Activated T-cell treated with anti-CD3 and anti-CD28 coated beads, Interleukin-2, amount 50 U/mL, for 1 hour (primary cell): ENCODE results near the gene RRBP1.

Experiments
- DNase-seq: peaks from one replicate; pipeline ENCODE4 v3.0.0-alpha.2; 2020

The RRBP1 gene

DNA sequence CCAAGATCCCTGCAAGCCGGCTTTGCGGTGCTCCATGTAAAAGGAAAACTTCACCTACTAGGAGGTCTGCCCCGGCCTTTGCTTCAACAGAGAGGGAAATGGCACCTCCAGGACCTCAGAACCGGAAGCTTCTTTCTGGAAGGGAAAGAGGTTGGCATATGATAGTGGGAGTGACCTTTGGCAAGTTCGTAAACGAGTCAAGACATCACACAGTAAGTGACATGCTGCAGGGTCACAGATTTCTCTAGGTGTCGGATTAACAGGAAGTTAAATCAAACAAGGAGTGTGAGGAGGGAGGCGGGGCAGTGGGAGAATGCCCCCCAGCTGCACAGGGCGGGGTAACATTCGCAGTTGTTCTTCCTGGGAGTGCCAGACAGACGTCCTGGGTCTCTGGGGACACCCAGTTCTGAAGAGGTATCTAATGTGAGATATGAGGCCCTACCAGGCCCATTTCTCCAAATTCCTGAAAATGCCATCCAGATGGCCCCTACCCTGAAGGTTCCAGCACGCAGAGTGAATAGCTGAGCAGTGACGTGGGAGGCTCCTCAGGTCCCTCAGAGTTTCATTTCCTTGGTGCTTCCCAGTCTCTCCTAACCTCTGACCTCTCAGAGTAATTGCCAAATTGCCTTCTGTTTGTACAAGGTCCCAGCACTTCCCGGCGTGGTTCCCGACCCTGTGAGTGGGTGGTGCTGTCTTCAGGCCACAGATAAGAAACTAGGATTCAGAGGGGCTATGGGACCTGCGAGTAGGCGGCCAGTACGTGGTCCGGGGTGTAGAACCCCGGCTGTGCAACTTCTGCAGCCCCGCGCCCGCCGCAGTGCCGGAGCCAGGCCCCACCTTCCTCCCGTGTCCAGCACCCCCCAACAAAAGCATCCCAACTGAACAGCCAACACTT is 1.9 kb downstream of the RRBP1 start:
- no peak for DNase-seq

DNA sequence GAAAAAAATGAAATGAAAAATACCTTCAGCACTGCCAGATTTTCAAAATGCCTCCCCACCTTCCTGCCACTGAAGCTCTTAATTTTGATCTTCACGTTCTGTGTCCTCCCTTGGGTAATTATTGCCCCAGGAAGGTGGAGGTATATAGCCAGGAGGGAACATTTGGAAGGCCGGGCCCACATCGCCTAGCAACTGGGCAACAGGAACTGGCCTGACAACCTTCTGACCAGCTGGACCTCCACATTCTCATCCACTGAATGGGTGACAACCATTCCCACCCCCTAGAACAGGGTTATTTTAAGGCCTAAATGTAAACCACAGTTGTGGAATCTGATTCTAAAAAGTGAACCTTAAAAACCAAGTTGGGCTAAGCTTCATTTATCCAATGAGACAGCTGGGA is 3.2 kb downstream of the RRBP1 start:
- no peak for DNase-seq

DNA sequence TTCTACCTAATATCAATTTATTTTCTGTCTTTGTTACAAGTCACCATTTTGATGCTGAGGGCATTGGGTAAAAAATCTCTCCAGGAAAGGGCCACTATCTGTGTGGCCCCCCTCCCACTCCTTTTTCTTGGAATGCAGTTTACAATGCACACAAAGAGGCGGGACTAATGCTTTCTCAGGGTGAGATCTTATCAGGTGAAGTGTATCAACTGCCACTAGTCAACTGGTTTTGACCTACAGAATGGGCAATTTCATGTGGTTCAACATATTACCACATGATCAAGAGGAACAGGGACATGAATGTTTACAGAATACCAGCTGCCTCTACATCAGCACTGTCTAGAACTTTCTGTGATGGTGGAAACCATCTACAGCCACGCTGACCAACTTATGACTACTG is 3.7 kb downstream of the RRBP1 start:
- DNase-seq, result no peak

DNA sequence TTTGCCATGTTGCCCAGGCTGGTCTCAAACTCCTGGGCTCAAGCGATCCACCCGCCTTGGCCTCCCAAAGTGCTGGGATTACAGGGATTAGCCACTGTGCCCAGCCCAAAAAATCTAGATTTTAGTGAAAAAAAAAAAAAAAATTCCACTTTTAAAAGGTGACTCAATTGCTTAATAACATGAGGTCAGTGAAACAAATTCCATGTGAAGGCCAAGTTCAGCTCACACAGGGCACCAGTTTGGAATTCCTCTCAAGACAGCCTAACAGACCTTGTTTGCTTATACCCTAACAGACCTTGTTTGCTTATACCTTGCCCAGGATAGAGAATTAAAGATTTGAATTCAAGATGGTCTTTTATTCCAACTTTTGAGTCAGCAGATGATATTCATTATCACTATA is 5.1 kb downstream of the RRBP1 start:
- DNase-seq, result no peak

DNA sequence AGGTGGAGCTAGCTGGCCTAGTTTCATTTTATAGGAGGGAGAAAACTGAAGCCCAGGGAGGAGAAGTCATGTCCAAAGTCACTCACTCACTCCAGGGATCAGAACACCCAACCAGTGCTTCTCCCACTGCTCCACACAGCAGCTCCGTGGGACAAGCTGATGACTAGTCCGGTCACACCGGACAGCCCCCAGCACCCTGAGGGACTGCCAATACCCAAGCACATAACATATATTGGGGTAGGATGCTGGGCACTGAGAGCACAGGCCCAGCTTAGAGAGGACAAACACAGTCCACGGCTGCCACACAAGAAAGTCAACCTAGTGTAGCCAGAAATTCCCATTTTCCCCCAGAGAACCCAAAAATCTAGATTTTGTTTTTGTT is 5.7 kb downstream of the RRBP1 start:
- no peak for DNase-seq

DNA sequence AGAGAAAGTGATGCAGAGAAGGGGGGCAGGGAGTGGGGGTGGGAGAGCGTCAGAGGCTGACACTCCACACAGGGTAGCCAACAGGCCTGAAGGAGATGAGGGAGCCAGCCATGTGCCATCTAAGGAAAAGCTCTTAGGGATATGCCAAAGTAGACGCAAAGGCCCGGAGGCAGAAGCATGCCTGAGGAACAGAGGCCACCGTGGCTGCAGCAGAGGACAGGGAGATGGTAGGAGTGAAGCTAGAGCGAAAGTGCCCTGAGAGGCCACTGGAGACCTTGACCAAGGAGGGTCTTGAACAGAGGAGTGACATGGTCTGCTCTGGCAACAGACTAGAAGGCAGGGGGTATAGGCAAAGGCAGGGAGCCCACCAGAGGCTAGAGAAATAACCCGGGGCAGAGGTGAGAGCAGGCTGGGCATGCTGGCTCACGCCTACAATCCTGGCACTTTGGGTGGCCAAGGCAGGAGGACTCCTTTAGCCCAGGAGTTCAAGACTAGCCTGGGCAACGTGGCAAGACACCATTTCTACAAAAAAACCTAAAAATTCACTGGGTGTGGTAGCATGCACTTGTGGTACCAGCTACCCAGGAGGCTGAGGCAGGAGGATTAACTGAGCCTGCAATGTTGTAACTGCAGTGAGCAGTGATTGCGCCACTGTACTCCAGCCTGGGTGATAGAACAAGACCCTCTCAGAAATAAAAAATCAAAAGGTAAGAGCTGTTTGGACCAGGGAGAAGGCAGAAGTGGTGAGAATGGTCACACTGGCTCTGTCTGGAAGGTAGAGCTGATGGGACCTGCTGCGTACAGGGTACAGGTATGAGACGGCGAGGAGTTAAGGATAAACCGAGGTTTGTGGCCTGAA is 6.3 kb downstream of the RRBP1 start:
- DNase-seq, result no peak

DNA sequence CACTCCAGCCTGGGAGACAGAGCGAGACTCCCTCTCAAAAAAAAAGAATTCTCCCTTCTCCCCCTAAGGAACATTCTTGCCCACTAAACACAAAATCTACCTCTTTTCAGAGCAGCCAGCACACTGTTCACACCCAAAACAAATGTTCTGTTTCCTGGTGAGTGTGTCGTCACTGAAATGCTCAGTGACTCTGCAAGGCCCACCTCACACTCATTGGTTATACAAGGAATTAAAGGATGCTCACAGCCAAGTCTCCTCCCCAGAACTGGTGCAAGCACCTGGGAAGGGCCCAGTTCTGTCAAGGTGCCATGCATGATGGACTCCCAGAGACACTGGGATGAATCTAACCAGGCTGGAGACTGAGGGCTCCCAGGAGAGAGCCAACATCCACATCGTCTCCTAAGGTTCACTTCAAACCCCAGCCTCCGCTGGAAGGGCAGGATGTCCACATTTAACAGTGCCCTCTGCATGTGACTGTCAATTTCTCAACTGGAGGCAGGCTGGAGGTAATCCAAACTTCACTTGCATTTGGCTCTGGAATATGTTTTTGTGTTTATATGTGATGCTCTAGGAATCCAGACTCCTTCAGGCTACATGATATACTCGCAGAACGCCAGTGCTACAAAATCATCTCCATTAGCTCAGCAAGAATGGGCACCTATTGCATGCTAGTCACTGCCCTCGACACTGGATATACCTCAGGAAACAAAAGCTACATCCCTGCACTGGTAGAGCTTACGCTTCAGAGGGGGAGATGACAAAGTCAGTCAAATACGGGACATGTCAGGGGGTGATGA is 7.1 kb downstream of the RRBP1 start:
- no peak for DNase-seq

DNA sequence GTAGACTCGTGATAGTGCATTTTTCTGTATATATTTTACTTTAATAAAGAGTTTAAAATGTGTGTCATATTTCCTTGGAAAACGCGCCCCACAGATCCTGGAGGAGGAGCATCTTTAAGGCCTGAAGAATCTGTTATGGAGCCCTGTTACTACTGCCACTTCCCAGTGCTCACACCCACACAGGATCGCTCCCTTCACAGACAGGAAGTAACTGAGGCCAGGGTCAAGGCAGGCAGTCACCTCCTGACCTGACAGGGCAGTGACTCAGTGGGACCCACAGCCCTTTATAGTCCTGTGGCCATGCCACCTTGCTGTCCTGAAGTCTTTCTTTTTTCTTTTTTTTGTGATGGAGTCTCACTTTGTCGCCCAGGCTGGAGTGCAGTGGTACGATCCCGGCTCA is 9.0 kb downstream of the RRBP1 start:
- DNase-seq, result no peak

DNA sequence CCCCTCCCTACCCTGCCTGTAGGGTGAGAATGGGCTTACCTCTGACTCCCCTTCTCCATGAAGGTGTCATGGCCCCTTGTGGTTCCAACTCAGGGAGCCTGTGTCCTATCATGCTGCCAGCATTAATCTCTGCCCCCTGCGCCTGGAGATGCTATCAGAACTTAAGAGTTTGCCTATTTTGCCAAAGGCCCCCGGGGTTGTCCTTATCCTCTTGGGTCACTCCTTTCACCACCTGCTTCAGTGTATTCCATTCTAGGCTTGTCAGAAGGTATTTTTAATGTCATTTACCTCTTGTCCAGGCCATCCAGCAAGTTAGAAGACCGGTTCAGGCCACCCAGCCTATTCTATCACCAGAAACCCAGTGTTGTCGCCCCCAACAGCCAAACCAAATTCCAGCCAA is 10.5 kb downstream of the RRBP1 start:
- DNase-seq, result no peak

DNA sequence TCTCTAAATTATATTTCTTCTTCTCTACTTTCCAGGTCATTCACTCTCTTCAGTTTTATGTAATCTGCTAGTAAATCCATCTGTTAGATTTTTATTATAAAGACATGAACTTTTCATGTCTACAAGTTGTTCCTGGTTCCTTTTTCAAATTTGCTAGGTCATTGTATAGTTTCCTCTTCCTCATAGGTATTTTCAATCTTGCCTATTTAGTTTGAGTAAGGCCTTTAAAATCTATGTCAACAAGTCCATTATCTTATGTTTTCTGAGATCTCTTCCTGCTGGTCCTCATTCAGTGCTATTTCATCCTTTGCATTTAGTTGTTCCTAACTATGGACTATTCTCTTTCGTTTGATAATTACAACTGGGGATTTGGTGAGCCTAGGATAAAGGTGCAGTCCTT is 11.0 kb downstream of the RRBP1 start:
- no peak for DNase-seq

DNA sequence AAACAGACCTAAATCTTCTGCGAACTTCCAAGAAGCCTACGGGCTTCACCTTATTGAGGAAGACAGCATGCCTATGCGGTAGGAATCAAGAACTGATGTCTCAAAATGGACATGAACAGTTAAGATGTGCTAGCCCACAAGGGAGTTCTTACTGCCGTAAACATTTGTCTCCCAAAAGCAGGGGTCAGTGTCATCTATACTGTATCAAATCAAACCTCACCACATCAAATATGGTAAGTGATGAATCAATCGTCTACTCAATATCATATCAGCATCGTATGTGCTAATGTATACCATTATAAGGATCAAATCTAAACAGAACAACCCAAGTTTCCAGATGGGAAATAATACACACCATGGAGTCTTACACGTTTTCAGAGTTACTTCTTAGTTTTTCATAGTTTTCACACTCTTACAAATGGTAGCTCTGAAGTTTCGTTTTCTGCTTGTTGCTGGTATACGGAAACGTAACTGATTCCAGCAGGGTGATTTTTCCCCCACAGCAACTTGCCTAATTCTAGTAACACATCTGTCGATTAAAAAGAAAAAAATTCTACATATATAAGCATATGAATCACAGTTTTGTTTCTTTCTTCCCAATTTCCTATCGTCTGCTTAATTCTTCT is 12.6 kb downstream of the RRBP1 start:
- no peak for DNase-seq

DNA sequence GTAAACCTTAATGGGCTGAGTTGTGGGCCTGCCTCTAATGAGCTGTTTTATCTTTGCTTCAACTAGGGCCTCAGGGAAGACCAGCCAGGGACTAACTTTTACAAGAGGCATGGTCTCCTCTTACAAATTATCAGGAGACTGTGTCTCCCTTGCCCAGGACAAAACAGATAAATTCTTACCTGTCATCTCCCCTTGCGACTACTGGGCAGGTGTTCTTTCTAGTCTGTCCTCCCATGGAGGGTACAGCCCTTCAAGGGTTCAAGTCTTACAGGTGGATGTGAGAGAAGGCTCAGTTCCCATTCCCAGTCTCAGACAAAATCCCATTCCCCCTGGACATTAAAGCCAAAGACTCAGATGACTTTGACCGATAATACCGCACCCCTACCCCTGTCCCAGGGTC is 13.6 kb downstream of the RRBP1 start:
- no peak for DNase-seq

DNA sequence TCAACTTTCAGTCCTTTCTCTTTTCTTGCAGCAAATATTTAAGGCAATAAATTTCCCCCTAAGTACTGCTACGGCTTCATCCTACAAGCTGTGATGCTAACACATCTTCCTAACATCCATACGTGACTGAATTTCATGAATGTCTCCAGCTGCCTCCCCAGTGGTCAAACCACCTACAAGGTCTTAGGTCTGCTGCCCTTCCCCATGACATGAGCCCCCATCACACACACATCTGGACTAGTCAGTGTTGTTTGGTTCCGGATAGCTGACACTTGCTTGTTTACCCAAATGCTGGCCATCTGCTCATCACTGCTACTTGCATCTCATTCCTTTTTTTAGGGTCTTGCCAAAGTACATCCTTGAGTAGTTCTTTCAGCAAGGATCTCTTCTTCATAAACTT is 14.6 kb downstream of the RRBP1 start:
- no peak for DNase-seq

DNA sequence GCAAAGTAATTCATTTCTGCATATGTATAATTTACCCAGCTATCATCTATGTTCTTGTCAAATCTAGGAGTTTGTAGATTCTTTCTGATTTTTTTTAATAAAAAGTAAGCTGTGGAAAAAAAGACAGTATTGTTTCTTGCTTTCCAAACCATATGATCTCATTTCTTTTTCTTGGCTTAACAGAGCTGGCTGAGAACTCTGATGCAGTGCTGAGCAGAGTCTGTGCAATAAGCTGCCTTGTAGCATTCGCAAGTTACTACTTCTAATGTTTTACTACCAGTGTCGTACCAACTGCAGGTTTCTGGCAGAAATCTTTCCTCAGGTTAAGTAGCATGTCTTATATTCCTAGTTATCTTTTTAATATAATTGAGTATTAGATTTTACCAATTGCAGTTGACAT is 15.6 kb downstream of the RRBP1 start:
- DNase-seq, result no peak

DNA sequence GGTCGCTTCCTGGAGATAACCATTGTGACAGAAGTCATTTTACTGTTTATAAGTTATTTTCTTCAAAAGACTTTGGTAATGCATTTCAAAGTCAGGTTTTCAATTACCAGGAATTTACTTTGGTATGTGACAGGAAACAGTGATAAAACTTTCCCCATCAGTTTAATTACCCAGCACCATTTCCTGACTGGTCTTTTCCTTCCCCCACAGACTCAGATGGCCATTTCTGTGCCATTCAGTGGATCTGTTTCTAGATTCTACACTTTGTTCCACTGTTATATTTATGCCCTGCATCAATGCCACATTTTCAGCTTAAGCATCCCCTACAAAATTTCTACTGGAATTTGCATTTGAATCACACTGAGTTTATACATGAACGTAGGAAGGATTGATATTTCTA is 16.3 kb downstream of the RRBP1 start:
- no peak for DNase-seq

DNA sequence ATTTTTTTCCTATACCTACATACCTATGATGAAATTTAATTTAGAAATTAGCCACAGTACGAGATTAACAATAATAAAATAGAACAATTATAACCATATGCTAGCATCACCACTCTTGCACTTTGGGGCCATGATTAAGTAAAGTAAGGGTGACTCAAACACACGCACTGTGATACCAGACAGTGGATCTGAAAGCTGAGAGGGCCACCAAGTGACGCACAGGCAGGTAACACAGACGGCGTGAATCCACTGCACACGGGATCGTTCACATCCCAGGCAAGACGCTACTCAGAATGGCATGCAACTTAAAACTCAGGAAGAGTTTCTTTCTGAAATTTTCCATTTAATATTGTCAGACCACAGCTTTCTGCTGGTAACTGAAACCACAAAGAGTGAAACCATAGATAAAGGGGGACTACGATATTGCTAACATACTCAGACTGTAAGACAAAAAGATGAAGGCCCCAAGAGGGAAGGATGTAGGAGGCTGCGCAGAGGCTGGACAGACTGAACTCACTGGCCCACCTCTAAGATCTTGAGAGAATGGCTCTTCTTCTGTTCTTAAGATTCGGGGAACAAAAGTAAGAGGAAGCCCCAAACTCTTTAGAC is 17.9 kb downstream of the RRBP1 start:
- no peak for DNase-seq

DNA sequence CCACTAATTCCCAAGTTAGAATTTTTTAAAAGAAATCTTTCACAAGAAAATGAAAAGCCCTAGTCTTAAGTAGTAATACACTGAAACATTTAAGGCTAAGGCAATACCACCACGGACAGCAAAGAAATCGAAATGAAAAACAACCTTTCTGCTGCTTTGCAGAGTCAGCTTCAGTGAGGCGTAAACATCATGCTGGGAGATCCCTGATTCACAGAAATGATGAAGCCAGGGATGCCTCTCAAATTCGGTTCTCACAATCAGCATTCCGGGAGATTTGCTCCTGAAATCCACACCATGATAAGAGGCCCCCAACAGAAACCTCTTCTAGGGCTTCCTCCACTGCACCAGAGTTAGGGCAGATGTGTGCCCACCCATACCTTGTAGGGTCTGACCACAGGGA is 18.6 kb downstream of the RRBP1 start:
- no peak for DNase-seq

DNA sequence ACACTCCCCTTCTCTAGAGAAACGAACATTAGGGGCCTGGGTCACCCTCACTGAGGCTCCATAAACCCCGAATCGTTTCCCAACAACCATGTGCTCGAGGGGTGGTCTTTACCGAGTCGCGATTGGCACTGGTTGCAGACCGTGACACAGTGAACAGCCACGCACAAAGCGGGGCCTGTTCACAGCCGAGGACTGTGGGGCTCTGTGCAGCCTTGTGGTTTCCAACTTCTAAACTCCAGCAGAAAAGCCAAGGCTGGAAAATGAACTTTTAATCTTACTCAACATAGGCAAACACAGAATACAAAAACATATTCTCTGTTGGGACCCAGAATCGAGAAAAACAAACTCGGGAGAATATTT is 19.0 kb downstream of the RRBP1 start:
- DNase-seq, result no peak

DNA sequence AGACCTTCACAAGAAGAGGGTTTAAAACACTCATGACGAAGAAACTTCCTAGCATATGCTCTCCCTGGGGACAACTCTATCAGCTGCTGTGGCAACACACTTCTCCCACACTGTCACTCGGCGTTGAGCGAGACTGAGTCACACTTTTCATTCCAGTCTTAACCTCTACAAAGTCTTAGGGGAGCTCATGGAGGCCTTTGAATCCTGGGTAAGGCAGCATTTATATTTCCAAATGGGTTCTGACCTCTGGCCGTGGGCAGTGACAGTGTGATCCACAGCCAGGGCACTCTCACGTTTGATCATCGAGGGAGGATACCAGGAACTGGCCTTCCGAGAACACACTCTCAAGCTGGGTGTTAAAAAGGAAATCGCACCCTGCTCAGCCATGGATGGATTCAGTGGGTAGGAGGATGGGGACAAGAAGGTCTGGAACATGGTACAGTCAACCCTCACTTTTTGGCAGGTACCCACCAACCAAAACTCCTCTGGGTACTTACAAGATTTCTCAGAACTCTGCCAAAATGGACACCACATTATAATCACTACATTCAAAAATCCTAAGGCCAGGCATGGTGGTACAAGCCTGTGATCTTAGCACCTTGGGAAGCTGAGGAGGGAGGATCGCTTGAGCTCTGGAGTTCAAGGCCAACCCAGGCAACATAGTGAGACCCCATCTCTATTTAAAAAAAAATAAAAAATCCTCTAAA is 19.6 kb downstream of the RRBP1 start:
- DNase-seq, result no peak

DNA sequence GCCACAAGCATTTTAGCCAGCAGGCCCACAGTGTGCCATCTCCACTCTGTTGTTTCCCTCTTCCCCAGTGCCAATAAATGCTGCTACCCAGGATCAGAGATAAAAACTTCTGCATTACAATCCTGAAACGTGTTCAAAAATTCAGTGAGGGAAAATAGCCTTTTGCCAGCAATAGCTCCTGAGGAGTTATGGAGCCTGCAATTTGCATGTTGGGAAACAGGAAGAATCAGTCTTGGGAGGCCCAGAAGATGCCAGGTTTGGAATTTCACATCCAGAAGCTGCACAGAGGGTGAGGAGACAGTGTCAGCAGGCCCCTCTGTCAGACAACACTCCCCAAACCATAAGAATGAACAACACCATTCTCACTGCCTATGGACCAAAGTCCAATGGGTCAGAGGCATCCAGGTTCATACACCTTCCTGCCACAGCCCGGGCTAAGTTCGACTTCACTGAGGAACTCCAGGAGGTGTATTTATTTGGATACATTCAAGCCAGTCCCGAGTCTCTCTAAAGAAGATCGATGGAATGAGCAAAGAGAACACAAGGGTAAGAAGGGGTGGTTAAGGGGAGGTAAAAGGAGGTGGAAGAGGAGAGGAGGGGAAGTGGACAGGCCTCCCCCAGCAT is 20.8 kb downstream of the RRBP1 start:
- DNase-seq, result peak; percentile 2

DNA sequence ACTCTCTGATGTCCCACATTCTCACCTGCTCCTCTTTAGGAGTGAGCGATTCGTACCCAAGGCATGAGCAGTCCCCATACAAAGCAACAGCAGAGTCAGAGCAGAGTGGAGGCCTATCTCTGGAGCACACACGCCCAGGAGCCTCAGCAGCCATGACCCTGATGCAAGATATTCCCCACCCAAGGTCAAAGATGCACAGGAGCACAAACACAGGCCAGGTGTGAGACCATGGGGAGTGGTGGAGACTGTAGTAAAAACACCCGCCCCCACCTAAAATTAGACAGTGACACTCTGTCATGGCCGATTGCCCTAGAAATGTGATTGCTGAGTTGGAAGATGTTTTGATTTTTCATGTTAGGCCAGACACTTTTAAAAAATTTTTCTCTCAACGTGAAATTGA is 21.4 kb downstream of the RRBP1 start:
- DNase-seq, result no peak
